ENCODE results near the gene MRTFA.

DNA sequence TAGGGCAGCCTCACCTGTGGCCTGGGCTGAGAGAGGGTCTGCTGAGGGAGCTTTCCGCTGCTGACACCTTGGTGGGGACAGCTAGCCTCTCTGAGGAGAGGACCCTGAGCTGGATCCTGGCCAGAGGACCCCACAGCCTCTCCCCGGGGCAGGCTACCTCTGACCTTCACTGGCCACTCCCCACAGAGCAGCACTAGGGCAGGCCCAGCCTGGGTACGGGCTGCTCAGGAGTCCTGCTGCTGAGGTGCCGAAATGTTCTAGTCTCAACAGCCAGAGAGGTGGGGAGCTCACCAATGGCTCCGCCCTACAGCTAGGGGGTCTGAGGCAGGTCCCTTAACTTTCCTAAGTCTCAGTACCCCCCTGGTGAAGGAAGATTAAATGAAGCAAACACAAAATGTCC, 218.6 kb downstream of the MRTFA start:
- TF ChIP-seq, protein P1, sequence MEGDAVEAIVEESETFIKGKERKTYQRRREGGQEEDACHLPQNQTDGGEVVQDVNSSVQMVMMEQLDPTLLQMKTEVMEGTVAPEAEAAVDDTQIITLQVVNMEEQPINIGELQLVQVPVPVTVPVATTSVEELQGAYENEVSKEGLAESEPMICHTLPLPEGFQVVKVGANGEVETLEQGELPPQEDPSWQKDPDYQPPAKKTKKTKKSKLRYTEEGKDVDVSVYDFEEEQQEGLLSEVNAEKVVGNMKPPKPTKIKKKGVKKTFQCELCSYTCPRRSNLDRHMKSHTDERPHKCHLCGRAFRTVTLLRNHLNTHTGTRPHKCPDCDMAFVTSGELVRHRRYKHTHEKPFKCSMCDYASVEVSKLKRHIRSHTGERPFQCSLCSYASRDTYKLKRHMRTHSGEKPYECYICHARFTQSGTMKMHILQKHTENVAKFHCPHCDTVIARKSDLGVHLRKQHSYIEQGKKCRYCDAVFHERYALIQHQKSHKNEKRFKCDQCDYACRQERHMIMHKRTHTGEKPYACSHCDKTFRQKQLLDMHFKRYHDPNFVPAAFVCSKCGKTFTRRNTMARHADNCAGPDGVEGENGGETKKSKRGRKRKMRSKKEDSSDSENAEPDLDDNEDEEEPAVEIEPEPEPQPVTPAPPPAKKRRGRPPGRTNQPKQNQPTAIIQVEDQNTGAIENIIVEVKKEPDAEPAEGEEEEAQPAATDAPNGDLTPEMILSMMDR (IDR thresholded peaks at IDR 0.05) = no peak
- no peak for TF ChIP-seq POLR2A (IDR thresholded peaks at IDR 0.05)

Measured in esophagus squamous epithelium (tissue), 4 donors.